Natural killer cell treated with Interleukin-12 subunit alpha and Interleukin-12 subunit beta and Interleukin-15 and Interleukin-18, amount 100 ng/mL, for 72 hours (primary cell): ENCODE measurements around the gene NAXE. TPM values are rescaled to one million over a fixed set of nuclear protein-coding genes. Genes with fewer than 3 reads are reported as not detected.

Experiments
- ATAC-seq, 2 donors: fragments of 150-1000 bp; cut with Tn5 transposase in 1 of 2; sonication (Bioruptor Pico), chemical (Tn5 transposase) in 1 of 2; 2 replicates each; pipeline ENCODE4 v1.10.0; 2021
- DNase-seq: peaks from one replicate; pipeline ENCODE4 v3.0.0; 2022; ENCODE audit warnings: low spot score
- H3K27ac Mint-ChIP-seq, 2 donors: 1 replicate in 1 of 2; 2 replicates in 1 of 2; pipeline ENCODE4 v1.8.0; 2022; ENCODE audit warnings: mixed read lengths in 2 of 2, mild to moderate bottlenecking in 1 of 2, moderate library complexity in 1 of 2
- H3K27me3 Mint-ChIP-seq, 2 donors: 1 replicate in 1 of 2; 2 replicates in 1 of 2; pipeline ENCODE4 v1.8.0; 2022; ENCODE audit warnings: mixed read lengths in 2 of 2
- H3K36me3 Mint-ChIP-seq: one replicate; pipeline ENCODE4 v1.8.0; 2022; ENCODE audit warnings: mixed read lengths
- H3K4me1 Mint-ChIP-seq, 2 donors: 1 replicate in 1 of 2; 2 replicates in 1 of 2; pipeline ENCODE4 v1.8.0; 2022; ENCODE audit warnings: low read depth in 2 of 2, mixed read lengths in 2 of 2, mild to moderate bottlenecking in 1 of 2
- H3K4me3 Mint-ChIP-seq: one replicate; pipeline ENCODE4 v1.8.0; 2022; ENCODE audit warnings: mixed read lengths
- H3K9me3 Mint-ChIP-seq: 2 replicates; pipeline ENCODE4 v1.8.0; 2022; ENCODE audit warnings: mixed read lengths
- total RNA-seq, 2 donors: library from RNA; stranded (reverse); gene quantifications; one replicate each; pipeline ENCODE4 v1.2.3, GENCODE V29; 2022

NAXE gene
- total RNA-seq, 2 donors from 2014 or later, result 54.0 to 67.5 TPM

- Mint-ChIP-seq H3K4me3 (no peak overlapping the region), H3K4me1 (peaks cover 7 to 14% of the 10 kb centered on the region in 2 donors), H3K27me3 (no peaks in the 10 kb centered on the region), H3K9me3 (no peaks in the 10 kb centered on the region), H3K27ac (no peak overlapping the region), H3K36me3 (no peaks in the 10 kb centered on the region)
- ATAC-seq (no peak), DNase-seq (no peak)
Observed at GRCh38 chr1:156554971-156555370, 36.6 kb upstream of the NAXE start.

GRCh38 chr1:156555715-156556114, 35.9 kb upstream of the NAXE start:
- Mint-ChIP-seq H3K4me1 (peaks cover 7 to 14% of the 10 kb centered on the region in 2 donors), H3K36me3 (no peaks in the 10 kb centered on the region), H3K27me3 (no peaks in the 10 kb centered on the region), H3K9me3 (no peaks in the 10 kb centered on the region), H3K27ac (no peak overlapping the region), H3K4me3 (no peak overlapping the region)
- no peak for DNase-seq
- ATAC-seq, result no peak

- Mint-ChIP-seq H3K27ac (no peak overlapping the region), H3K36me3 (no peaks in the 10 kb centered on the region), H3K4me1 (peaks cover 7 to 14% of the 10 kb centered on the region in 2 donors), H3K27me3 (no peaks in the 10 kb centered on the region), H3K9me3 (no peaks in the 10 kb centered on the region), H3K4me3 (no peak overlapping the region)
- DNase-seq, result no peak
- ATAC-seq, result no peak
Observed at GRCh38 chr1:156556354-156556753, 35.2 kb upstream of the NAXE start.

- no peak for ATAC-seq
- Mint-ChIP-seq H3K36me3 (no peaks in the 10 kb centered on the region), H3K9me3 (no peaks in the 10 kb centered on the region)
Observed at GRCh38 chr1:156559086-156559796, 32.3 kb upstream of the NAXE start.

GRCh38 chr1:156559797-156560385, 31.7 kb upstream of the NAXE start:
- H3K9me3 Mint-ChIP-seq, result no peaks in the 10 kb centered on the region
- no peak overlapping the region for H3K27ac Mint-ChIP-seq
- no peak for ATAC-seq
- H3K36me3 Mint-ChIP-seq, result no peaks in the 10 kb centered on the region
- no peaks in the 10 kb centered on the region for H3K27me3 Mint-ChIP-seq
- H3K4me3 Mint-ChIP-seq, result no peak overlapping the region
- H3K4me1 Mint-ChIP-seq, result no peaks in the 10 kb centered on the region
- DNase-seq, result no peak

More at GRCh38 chr1:156559086-156559796, 32.3 kb upstream of the NAXE start:
- Mint-ChIP-seq H3K4me3 (no peak overlapping the region), H3K27ac (no peak overlapping the region), H3K27me3 (no peaks in the 10 kb centered on the region), H3K4me1 (no peaks in the 10 kb centered on the region)
- DNase-seq, result no peak

- Mint-ChIP-seq H3K9me3 (no peaks in the 10 kb centered on the region), H3K27me3 (no peaks in the 10 kb centered on the region), H3K4me1 (no peaks in the 10 kb centered on the region), H3K27ac (no peak overlapping the region), H3K4me3 (no peak overlapping the region), H3K36me3 (no peaks in the 10 kb centered on the region)
- ATAC-seq, result no peak
- no peak for DNase-seq
Observed at GRCh38 chr1:156560585-156561163, 30.9 kb upstream of the NAXE start.

GRCh38 chr1:156565519-156565918, 26.1 kb upstream of the NAXE start:
- Mint-ChIP-seq H3K27me3 (no peaks in the 10 kb centered on the region), H3K4me3 (no peak overlapping the region), H3K36me3 (no peaks in the 10 kb centered on the region), H3K9me3 (no peaks in the 10 kb centered on the region), H3K27ac (no peak overlapping the region), H3K4me1 (no peaks in the 10 kb centered on the region)
- ATAC-seq (no peak), DNase-seq (no peak)

- peaks cover 7 to 8% of the 10 kb centered on the region in 2 donors for H3K27me3 Mint-ChIP-seq
- no peaks in the 10 kb centered on the region for H3K36me3 Mint-ChIP-seq
- no peak overlapping the region for H3K4me3 Mint-ChIP-seq
- no peaks in the 10 kb centered on the region for H3K9me3 Mint-ChIP-seq
- no peak for DNase-seq
- no peak overlapping the region for H3K27ac Mint-ChIP-seq
- ATAC-seq, result no peak
- H3K4me1 Mint-ChIP-seq, result peaks cover 0 to 5% of the 10 kb centered on the region in 2 donors
Observed at GRCh38 chr1:156566436-156566835, 25.1 kb upstream of the NAXE start.

GRCh38 chr1:156571261-156571852, 20.2 kb upstream of the NAXE start:
- no peaks in the 10 kb centered on the region for H3K9me3 Mint-ChIP-seq
- peaks cover 10 to 20% of the 10 kb centered on the region in 2 donors for H3K4me1 Mint-ChIP-seq
- peak overlapping the region; percentile 92 for H3K4me3 Mint-ChIP-seq
- no peaks in the 10 kb centered on the region for H3K36me3 Mint-ChIP-seq
- H3K27ac Mint-ChIP-seq, result no peak overlapping the region
- no peak for ATAC-seq
- peaks cover 24 to 40% of the 10 kb centered on the region in 2 donors for H3K27me3 Mint-ChIP-seq
- no peak for DNase-seq

- DNase-seq (no peak), ATAC-seq (peak; percentile 84)
- Mint-ChIP-seq H3K4me3 (peak within 1 kb of the TSS; percentile 92), H3K27ac (peak within 1 kb of the TSS in 1 of 2 donors; percentile 46), H3K36me3 (no peaks in the 10 kb centered on the region), H3K27me3 (peaks cover 24 to 40% of the 10 kb centered on the region in 2 donors), H3K9me3 (no peaks in the 10 kb centered on the region), H3K4me1 (peaks cover 10 to 20% of the 10 kb centered on the region in 2 donors)
Observed at GRCh38 chr1:156571919-156572662, 19.5 kb upstream of the NAXE start, which contains the start of gene IQGAP3. Gene IQGAP3 (minus strand): TSS chr1:156572565. CDS start chr1:156572529, 36 bp downstream.

- peaks cover 24 to 40% of the 10 kb centered on the region in 2 donors for H3K27me3 Mint-ChIP-seq
- no peak for ATAC-seq
Observed at GRCh38 chr1:156572663-156573018, 18.9 kb upstream of the NAXE start.

GRCh38 chr1:156574039-156574633, 17.4 kb upstream of the NAXE start:
- no peak overlapping the region for H3K4me3 Mint-ChIP-seq
- H3K4me1 Mint-ChIP-seq, result peaks cover 10 to 22% of the 10 kb centered on the region in 2 donors
- H3K9me3 Mint-ChIP-seq, result no peaks in the 10 kb centered on the region
- no peak for DNase-seq
- no peak for ATAC-seq
- no peak overlapping the region for H3K27ac Mint-ChIP-seq
- peaks cover 24 to 40% of the 10 kb centered on the region in 2 donors for H3K27me3 Mint-ChIP-seq
- no peaks in the 10 kb centered on the region for H3K36me3 Mint-ChIP-seq

More at GRCh38 chr1:156572663-156573018, 18.9 kb upstream of the NAXE start:
- Mint-ChIP-seq H3K36me3 (no peaks in the 10 kb centered on the region), H3K27ac (peak overlapping the region in 1 of 2 donors; percentile 46), H3K4me3 (peak overlapping the region; percentile 92), H3K4me1 (peaks cover 10 to 20% of the 10 kb centered on the region in 2 donors), H3K9me3 (no peaks in the 10 kb centered on the region)
- no peak for DNase-seq

GRCh38 chr1:156577550-156577949, 14.0 kb upstream of the NAXE start:
- Mint-ChIP-seq H3K4me1 (peaks cover 6 to 11% of the 10 kb centered on the region in 2 donors), H3K27me3 (peaks cover 11 to 23% of the 10 kb centered on the region in 2 donors), H3K27ac (no peak overlapping the region), H3K4me3 (no peak overlapping the region), H3K9me3 (no peaks in the 10 kb centered on the region), H3K36me3 (no peaks in the 10 kb centered on the region)
- DNase-seq (no peak), ATAC-seq (no peak)
